VCaP (cell line): ENCODE measurements around the gene NLRP10.

Experiments
- H3K27ac ChIP-seq: fragments of 450-650 bp; 2 replicates; pipeline ENCODE4 v1.5.1; 2017
- TF ChIP-seq, protein P1 (sequence below): fragments of 450-650 bp; conservative IDR thresholded peaks from 2 replicates; pipeline ENCODE4 v1.5.1; 2017; ENCODE audit warnings: mild to moderate bottlenecking, moderate library complexity

Gene NLRP10

DNA sequence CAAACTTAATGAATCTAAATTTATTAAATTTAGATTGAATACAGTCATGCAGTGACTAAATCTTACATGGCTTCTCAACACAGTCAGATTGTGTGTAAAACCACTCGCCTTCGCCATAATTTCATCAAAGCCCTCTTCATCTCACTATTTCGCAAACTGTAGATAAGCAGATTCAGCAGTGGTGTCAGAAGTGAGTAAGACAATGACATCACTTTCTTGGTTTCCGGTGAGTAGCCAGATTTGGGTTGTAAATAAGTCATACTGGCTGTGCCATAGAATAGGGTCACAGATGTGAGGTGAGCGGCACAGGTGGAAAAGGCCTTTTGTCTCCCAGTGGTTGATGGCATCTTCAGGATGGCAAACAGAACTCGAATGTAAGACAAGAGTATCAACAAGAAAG lies 37.6 kb downstream of the NLRP10 start:
- TF ChIP-seq, protein P1, sequence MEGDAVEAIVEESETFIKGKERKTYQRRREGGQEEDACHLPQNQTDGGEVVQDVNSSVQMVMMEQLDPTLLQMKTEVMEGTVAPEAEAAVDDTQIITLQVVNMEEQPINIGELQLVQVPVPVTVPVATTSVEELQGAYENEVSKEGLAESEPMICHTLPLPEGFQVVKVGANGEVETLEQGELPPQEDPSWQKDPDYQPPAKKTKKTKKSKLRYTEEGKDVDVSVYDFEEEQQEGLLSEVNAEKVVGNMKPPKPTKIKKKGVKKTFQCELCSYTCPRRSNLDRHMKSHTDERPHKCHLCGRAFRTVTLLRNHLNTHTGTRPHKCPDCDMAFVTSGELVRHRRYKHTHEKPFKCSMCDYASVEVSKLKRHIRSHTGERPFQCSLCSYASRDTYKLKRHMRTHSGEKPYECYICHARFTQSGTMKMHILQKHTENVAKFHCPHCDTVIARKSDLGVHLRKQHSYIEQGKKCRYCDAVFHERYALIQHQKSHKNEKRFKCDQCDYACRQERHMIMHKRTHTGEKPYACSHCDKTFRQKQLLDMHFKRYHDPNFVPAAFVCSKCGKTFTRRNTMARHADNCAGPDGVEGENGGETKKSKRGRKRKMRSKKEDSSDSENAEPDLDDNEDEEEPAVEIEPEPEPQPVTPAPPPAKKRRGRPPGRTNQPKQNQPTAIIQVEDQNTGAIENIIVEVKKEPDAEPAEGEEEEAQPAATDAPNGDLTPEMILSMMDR = no peak
- H3K27ac ChIP-seq = no peak overlapping the region

DNA sequence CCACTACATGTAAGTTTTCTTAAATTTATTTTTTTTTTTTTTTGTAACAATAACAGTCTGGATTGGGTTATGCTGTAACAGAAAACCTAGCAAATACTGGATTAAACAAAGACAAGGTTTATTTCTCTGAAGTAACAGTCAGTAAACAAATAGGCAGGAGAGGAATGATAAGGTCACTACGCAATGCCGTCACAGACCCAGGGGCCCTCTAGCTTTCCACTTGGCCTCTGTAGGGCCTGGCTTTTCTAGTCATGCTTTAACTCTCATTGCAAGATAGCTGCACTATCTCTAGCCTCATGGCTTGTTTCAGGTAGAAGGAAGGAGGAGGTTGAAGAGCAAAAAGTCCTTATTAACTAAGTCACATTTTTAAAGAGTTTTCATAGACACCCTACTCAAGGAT lies 40.7 kb downstream of the NLRP10 start:
- no peak overlapping the region for H3K27ac ChIP-seq
- TF ChIP-seq, protein P1 = no peak

DNA sequence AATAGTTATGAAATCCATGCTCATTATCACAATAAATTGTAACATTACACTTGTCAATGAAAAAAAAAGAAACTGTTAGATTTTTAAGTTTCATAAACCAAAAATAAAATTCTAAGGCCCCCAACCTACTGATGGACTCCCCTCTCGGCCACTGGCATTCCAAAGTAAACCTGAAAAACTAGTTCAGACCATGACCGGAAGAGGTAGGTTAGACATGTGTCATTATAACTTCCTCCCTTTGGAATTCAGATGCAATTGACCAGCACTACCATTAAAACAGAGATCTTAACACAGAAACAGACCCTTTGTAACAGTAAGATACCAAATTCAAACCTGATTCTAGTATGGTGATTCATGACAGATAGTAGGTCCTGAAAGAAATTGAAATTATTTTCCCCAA lies 47.1 kb downstream of the NLRP10 start:
- no peak overlapping the region for H3K27ac ChIP-seq
- TF ChIP-seq, protein P1 = no peak
